ENCODE results near the gene WDR70. TPM values are rescaled to one million over a fixed set of nuclear protein-coding genes. Genes with fewer than 3 reads are reported as not detected.

Gene WDR70
- total and polyA plus RNA-seq, 10 of the 15 experiments (the other 5 are each of a cell fraction or from before 2014, with no cell fraction given): 10.9 to 33.6 (median 29.1) TPM

DNA sequence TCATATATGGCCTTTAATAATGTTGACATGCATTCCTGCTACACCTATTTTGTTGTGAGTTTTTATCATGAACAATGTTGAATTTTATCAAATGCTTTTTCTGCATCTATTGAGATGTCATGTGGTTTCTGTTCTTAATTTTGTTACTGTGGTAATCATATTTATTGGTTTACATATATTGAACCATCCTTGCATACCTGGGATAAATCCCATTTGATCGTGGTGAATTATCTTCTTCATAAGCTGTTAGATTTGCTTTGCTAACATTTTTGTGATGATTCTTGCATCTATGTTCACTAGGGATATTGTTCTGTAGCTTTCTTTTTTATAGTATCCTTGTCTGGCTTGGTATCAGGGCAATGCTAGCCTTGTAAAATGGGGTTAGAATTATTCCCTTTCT, 222.0 kb downstream of the WDR70 start (continued):
- TF ChIP-seq, protein P1, sequence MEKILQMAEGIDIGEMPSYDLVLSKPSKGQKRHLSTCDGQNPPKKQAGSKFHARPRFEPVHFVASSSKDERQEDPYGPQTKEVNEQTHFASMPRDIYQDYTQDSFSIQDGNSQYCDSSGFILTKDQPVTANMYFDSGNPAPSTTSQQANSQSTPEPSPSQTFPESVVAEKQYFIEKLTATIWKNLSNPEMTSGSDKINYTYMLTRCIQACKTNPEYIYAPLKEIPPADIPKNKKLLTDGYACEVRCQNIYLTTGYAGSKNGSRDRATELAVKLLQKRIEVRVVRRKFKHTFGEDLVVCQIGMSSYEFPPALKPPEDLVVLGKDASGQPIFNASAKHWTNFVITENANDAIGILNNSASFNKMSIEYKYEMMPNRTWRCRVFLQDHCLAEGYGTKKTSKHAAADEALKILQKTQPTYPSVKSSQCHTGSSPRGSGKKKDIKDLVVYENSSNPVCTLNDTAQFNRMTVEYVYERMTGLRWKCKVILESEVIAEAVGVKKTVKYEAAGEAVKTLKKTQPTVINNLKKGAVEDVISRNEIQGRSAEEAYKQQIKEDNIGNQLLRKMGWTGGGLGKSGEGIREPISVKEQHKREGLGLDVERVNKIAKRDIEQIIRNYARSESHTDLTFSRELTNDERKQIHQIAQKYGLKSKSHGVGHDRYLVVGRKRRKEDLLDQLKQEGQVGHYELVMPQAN (conservative IDR thresholded peaks at IDR 0.05): no peak
- TF ChIP-seq, protein P2, sequence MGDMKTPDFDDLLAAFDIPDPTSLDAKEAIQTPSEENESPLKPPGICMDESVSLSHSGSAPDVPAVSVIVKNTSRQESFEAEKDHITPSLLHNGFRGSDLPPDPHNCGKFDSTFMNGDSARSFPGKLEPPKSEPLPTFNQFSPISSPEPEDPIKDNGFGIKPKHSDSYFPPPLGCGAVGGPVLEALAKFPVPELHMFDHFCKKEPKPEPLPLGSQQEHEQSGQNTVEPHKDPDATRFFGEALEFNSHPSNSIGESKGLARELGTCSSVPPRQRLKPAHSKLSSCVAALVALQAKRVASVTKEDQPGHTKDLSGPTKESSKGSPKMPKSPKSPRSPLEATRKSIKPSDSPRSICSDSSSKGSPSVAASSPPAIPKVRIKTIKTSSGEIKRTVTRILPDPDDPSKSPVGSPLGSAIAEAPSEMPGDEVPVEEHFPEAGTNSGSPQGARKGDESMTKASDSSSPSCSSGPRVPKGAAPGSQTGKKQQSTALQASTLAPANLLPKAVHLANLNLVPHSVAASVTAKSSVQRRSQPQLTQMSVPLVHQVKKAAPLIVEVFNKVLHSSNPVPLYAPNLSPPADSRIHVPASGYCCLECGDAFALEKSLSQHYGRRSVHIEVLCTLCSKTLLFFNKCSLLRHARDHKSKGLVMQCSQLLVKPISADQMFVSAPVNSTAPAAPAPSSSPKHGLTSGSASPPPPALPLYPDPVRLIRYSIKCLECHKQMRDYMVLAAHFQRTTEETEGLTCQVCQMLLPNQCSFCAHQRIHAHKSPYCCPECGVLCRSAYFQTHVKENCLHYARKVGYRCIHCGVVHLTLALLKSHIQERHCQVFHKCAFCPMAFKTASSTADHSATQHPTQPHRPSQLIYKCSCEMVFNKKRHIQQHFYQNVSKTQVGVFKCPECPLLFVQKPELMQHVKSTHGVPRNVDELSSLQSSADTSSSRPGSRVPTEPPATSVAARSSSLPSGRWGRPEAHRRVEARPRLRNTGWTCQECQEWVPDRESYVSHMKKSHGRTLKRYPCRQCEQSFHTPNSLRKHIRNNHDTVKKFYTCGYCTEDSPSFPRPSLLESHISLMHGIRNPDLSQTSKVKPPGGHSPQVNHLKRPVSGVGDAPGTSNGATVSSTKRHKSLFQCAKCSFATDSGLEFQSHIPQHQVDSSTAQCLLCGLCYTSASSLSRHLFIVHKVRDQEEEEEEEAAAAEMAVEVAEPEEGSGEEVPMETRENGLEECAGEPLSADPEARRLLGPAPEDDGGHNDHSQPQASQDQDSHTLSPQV (IDR thresholded peaks at IDR 0.05): no peak
- TF ChIP-seq RBBP5 (conservative IDR thresholded peaks at IDR 0.05): no peak
- no peak for TF ChIP-seq BACH1 (IDR thresholded peaks at IDR 0.05; ENCODE audit: borderline replicate concordance)

DNA sequence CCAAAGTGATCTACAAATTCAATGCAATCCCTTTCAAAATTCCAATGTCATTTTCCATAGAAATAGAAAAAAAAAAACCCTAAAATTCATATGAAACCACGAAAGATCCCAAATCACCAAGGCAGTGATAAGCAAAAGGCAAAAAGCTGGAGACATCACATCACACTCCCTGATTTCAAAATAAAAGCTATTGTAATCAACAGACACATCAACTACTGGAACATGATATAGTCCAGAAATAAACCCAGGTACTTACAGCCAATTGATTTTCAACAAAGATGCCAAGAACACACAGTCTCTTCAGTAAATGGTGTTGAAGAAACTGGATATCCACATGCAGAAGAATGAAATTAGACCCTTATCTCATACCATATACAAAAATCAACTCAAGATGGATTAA, 224.0 kb downstream of the WDR70 start:
- no peak overlapping the region for H3K9ac ChIP-seq (ENCODE audit: control insufficient read depth, insufficient read depth, low read length)
- ChIA-PET POLR2A (no interaction called here), SMC1A (ENCODE audit: uncharacterized antibody, unreplicated experiment) (interaction anchor here (0.7 kb wide), 1 partner anchor 11 kb away, joined by 4 read pairs; no protein-coding TSS in a partner anchor), RAD21 (ENCODE audit: unreplicated experiment) (no interaction called here), CTCF (interaction anchor here (0.6 to 0.7 kb wide), 3 partner anchors 110 to 578 kb away, joined by 3 to 4 read pairs (median 3); no protein-coding TSS in a partner anchor)
- no peaks in the 10 kb centered on the region for H3K27me3 ChIP-seq (replicated peaks in 1 of 2; ENCODE audit: control insufficient read depth in 2 of 2, insufficient read depth in 2 of 2, low read length in 1 of 2)
- no peaks in the 10 kb centered on the region for H3K4me1 ChIP-seq (ENCODE audit: control insufficient read depth, insufficient read depth, low read length)
- ATAC-seq (no peak), DNase-seq (ENCODE audit: low read depth, low spot score) (no peak), FAIRE-seq (no peak)
- H3K4me3 ChIP-seq: no peak overlapping the region
- H3K36me3 ChIP-seq (ENCODE audit: control insufficient read depth in 2 of 2, insufficient read depth in 2 of 2, low read length in 1 of 2): no peaks in the 10 kb centered on the region
- peaks cover 1% of the 10 kb centered on the region; the same call in 1 of the 3 replicates for H3K9me3 ChIP-seq (replicated peaks; ENCODE audit: control insufficient read depth, insufficient read depth, low read length)
- no peak overlapping the region for H3K27ac ChIP-seq (ENCODE audit: control insufficient read depth, insufficient read depth)
- in situ Hi-C loops (cut with MboI) (no loop called here), intact Hi-C loops (cut with micrococcal nuclease; ENCODE audit: unreplicated experiment) (no loop called here)
- no peaks in the 10 kb centered on the region for H3K79me2 ChIP-seq (ENCODE audit: control insufficient read depth, insufficient read depth, low read length)
- H4K20me1 ChIP-seq (ENCODE audit: control insufficient read depth, insufficient read depth): no peaks in the 10 kb centered on the region
- TF ChIP-seq TBL1XR1 (IDR thresholded peaks at IDR 0.05; ENCODE audit: low read depth, low read length): no peak
- TF ChIP-seq, protein P3, sequence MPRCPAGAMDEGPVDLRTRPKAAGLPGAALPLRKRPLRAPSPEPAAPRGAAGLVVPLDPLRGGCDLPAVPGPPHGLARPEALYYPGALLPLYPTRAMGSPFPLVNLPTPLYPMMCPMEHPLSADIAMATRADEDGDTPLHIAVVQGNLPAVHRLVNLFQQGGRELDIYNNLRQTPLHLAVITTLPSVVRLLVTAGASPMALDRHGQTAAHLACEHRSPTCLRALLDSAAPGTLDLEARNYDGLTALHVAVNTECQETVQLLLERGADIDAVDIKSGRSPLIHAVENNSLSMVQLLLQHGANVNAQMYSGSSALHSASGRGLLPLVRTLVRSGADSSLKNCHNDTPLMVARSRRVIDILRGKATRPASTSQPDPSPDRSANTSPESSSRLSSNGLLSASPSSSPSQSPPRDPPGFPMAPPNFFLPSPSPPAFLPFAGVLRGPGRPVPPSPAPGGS (IDR thresholded peaks at IDR 0.05; ENCODE audit: borderline replicate concordance, insufficient read depth, low read depth, low read length, poor library complexity, severe bottlenecking): no peak
- no TSS peak for BruUV-seq (replicated peaks)
- 100% methylated on average over 1 of the region's 1 CpG for WGBS (ENCODE audit: insufficient coverage, insufficient replicate concordance, low lambda C conversion rate, missing lambda C conversion rate)
- no peak overlapping the region for H2AFZ ChIP-seq (ENCODE audit: control insufficient read depth, low read depth, low read length)
- H3K4me2 ChIP-seq (ENCODE audit: control insufficient read depth, insufficient read depth): no peak overlapping the region

Measured in GM12878 (cell line).